Inflammatory macrophage treated with lipopolysaccharide for 1 hour (primary cell): Measurements from ENCODE around the gene PRCP.

Source experiments
- DNase-seq, 2 donors: peaks; one replicate each; pipeline ENCODE4 v3.0.0-alpha.2; 2020 to 2022

The PRCP gene

GRCh38 chr11:82776377-82776776, 123.9 kb downstream of the PRCP start:
- no peak for DNase-seq

GRCh38 chr11:82775736-82776346, 124.4 kb downstream of the PRCP start:
- DNase-seq, result peak; percentile 45 to 74

- DNase-seq, result no peak
Measured at GRCh38 chr11:82775218-82775617, 125.0 kb downstream of the PRCP start.
